GM12892 (cell line): ENCODE data around the gene LRMDA.

Experiments
- POLR2A ChIP-seq: IDR thresholded peaks from 2 replicates; pipeline ENCODE4 v1.6.1; 2011; ENCODE audit warnings: low read depth, low read length, control low read depth
- POLR2AphosphoS5 ChIP-seq: IDR thresholded peaks from 2 replicates; pipeline ENCODE4 v1.6.1; 2011; ENCODE audit warnings: low read depth, low read length, control low read depth

GRCh38 chr10:76297780-76298281 is 866.4 kb downstream of the LRMDA start:
- TF ChIP-seq POLR2A (no peak), POLR2AphosphoS5 (no peak)
